Thyroid gland (tissue), 4 donors: Measurements from ENCODE around the gene DPYSL4. TPM values are rescaled to one million over a fixed set of nuclear protein-coding genes. Genes with fewer than 3 reads are reported as not detected.
A peak's percentile ranks its signal among the peaks of the same experiment; 100 is the strongest.

ENCODE experiments used
- DNase-seq, 2 donors: peaks; one replicate each; pipeline ENCODE4 v3.0.0-alpha.2; 2019
- H3K27ac ChIP-seq, 3 donors: fragments of 200-600 bp; sonication (generic); 1 replicate in 2 of 3; 2 replicates in 1 of 3; pipeline ENCODE4 v1.5.1; 2016 to 2019; ENCODE audit warnings: mild to moderate bottlenecking in 1 of 3, moderate library complexity in 1 of 3
- H3K27me3 ChIP-seq: fragments of 200-600 bp; sonication (generic); one replicate; pipeline ENCODE4 v1.5.1; 2019
- H3K36me3 ChIP-seq, 2 donors: fragments of 200-600 bp; sonication (generic); one replicate each; pipeline ENCODE4 v1.5.1; 2016 to 2019
- H3K4me1 ChIP-seq, 2 donors: fragments of 200-600 bp; sonication (generic); one replicate each; pipeline ENCODE4 v1.5.1; 2017 to 2019
- H3K4me3 ChIP-seq, 3 donors: fragments of 200-600 bp; sonication (generic); replicated peaks in 1 of 3; 1 replicate in 2 of 3; 2 replicates in 1 of 3; pipeline ENCODE4 v1.5.1; 2016; ENCODE audit warnings: mild to moderate bottlenecking in 1 of 3
- H3K9me3 ChIP-seq: fragments of 200-600 bp; sonication (generic); one replicate; pipeline ENCODE4 v1.5.1; 2017
- POLR2A ChIP-seq, 2 donors: fragments of 450-650 bp; IDR thresholded peaks; one replicate each; pipeline ENCODE4 v1.6.1; 2017; ENCODE audit warnings: antibody characterized with exemption in 2 of 2, mild to moderate bottlenecking in 2 of 2, moderate library complexity in 1 of 2
- WGBS, 2 donors: methylation state at CpG; one replicate each; pipeline ENCODE4 v1.1.5; 2017; 5-methylcytosine and 5-hydroxymethylcytosine counted together
- intact Hi-C: fragments of 100-400 bp; cut with DNase I; formaldehyde crosslinking; loops from one replicate; pipeline ENCODE4 v1.15.1; 2023
- total RNA-seq, 4 donors: library from RNA; depleted of rRNA; stranded (reverse); fragments of >200 nt; gene quantifications; one replicate each; pipeline ENCODE4 v1.2.3, GENCODE V29; 2016
- TF ChIP-seq, protein P1 (sequence below), 6 experiments: fragments of 200-600 bp in 3 of 6; fragments of 450-650 bp in 3 of 6; sonication (generic) in 3 of 6; IDR thresholded peaks; one replicate each; pipeline ENCODE4 v1.5.1; 2016 to 2019; ENCODE audit warnings: antibody characterized with exemption in 6 of 6, mild to moderate bottlenecking in 2 of 6, inconsistent platforms in 1 of 6, moderate library complexity in 1 of 6

The DPYSL4 gene
- total RNA-seq, 4 donors from 2014 or later: 0.54 to 1.5 (median 0.81) TPM

DNA sequence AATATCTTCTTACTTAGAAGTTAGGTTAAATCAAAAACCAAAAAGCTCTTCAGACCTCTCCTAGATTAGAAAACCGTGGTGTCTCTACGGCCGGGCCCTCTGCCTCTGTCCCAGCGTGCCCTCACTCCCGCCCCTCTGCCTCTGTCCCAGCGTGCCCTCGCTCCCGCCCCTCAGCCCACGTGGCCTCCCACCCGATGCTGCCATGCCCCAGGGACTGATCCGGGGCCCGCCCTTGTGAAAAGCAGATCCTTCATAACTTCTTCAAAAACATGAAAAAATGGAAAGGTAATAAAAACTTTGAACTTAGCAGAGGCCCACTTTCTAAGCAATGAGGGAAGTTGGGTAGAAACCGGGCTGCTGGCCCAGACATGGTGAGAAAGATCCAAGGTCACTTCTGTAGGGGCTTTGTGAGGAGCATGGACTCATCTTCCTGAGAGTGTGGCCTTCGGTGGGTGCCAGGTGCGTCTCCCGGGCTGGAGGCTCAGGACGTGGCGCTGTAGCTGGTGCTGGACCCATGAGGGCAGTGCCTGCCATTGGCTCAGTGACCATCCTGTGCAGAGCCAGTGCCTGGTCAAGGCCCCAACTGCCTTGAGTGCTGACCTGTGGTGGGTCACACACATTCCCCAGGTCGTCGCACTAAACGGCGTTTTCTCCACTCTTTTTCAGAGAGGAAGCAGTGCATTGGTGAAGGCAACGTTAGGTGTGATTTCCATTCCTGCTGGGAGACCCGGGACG is 4.9 kb upstream of the DPYSL4 start:
- H3K36me3 ChIP-seq: no peaks in the 10 kb centered on the region
- no peak overlapping the region for H3K27ac ChIP-seq
- no peak for DNase-seq
- 72% methylated on average over 23 to 25 of the region's 25 CpGs for WGBS, 2 donors
- TF ChIP-seq, protein P1, sequence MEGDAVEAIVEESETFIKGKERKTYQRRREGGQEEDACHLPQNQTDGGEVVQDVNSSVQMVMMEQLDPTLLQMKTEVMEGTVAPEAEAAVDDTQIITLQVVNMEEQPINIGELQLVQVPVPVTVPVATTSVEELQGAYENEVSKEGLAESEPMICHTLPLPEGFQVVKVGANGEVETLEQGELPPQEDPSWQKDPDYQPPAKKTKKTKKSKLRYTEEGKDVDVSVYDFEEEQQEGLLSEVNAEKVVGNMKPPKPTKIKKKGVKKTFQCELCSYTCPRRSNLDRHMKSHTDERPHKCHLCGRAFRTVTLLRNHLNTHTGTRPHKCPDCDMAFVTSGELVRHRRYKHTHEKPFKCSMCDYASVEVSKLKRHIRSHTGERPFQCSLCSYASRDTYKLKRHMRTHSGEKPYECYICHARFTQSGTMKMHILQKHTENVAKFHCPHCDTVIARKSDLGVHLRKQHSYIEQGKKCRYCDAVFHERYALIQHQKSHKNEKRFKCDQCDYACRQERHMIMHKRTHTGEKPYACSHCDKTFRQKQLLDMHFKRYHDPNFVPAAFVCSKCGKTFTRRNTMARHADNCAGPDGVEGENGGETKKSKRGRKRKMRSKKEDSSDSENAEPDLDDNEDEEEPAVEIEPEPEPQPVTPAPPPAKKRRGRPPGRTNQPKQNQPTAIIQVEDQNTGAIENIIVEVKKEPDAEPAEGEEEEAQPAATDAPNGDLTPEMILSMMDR (IDR thresholded peaks at IDR 0.05): no peak
- no peak for TF ChIP-seq POLR2A (IDR thresholded peaks at IDR 0.05)
- peaks cover 10 to 14% of the 10 kb centered on the region in 2 donors for H3K4me1 ChIP-seq
- H3K27me3 ChIP-seq: peaks cover 7% of the 10 kb centered on the region
- no peak overlapping the region for H3K4me3 ChIP-seq
- intact Hi-C loops: no loop called here
- no peaks in the 10 kb centered on the region for H3K9me3 ChIP-seq

DNA sequence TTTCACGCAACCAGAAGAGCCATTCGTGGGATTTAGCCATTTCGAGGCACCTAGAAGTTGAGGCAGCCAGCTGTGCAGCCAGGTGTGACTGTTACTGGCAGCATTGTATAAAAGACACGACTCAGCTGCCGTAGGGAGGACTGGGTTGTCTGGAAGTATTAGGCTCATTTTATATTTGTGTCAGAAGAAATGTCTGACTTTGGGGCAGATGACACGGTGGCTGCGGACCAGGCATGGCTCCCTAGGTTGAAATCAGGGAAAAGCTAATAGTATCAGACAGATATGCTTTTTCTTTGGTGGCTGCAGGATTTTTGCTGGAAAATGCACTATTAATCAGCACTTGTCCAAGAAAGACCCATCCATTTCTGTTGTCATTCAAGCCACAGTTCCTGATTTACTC is 4.2 kb upstream of the DPYSL4 start:
- no peak overlapping the region for H3K4me3 ChIP-seq
- H3K36me3 ChIP-seq: no peaks in the 10 kb centered on the region
- H3K9me3 ChIP-seq: no peaks in the 10 kb centered on the region
- intact Hi-C loops: no loop called here
- TF ChIP-seq POLR2A (IDR thresholded peaks at IDR 0.05): no peak
- TF ChIP-seq, protein P1 (IDR thresholded peaks at IDR 0.05): no peak
- H3K4me1 ChIP-seq: peaks cover 10 to 21% of the 10 kb centered on the region in 2 donors
- WGBS, 2 donors: 59 to 63% methylated on average over 7 of the region's 7 CpGs
- H3K27me3 ChIP-seq: peaks cover 7% of the 10 kb centered on the region
- no peak overlapping the region for H3K27ac ChIP-seq
- no peak for DNase-seq

DNA sequence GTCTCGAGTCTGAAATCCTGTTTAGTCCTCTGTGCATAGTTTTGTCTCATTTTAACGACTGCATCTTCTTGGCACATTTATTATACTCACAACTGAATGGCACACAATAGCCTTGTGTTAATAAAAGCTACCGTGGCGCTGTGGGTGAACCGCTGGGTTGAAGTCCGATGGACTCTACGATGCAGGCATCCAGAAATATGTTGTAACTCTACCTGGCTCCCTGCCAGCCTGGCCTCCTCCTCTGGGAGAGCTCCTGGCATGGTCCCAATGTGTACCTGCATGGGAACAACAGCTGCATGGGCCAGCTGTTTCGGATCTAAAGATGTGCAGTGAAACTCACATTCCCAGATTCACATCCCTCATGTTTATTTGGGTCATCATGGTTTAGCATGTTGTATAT is 3.7 kb upstream of the DPYSL4 start:
- Histone ChIP-seq H3K36me3 (no peaks in the 10 kb centered on the region), H3K4me1 (peaks cover 10 to 26% of the 10 kb centered on the region in 2 donors), H3K27ac (no peak overlapping the region), H3K9me3 (no peaks in the 10 kb centered on the region), H3K4me3 (no peak overlapping the region), H3K27me3 (peaks cover 7% of the 10 kb centered on the region)
- no peak for TF ChIP-seq POLR2A (IDR thresholded peaks at IDR 0.05)
- TF ChIP-seq, protein P1 (IDR thresholded peaks at IDR 0.05): no peak
- 46 to 59% methylated on average over 8 of the region's 8 CpGs for WGBS, 2 donors
- intact Hi-C loops: no loop called here
- DNase-seq: peak; percentile 35 to 39

DNA sequence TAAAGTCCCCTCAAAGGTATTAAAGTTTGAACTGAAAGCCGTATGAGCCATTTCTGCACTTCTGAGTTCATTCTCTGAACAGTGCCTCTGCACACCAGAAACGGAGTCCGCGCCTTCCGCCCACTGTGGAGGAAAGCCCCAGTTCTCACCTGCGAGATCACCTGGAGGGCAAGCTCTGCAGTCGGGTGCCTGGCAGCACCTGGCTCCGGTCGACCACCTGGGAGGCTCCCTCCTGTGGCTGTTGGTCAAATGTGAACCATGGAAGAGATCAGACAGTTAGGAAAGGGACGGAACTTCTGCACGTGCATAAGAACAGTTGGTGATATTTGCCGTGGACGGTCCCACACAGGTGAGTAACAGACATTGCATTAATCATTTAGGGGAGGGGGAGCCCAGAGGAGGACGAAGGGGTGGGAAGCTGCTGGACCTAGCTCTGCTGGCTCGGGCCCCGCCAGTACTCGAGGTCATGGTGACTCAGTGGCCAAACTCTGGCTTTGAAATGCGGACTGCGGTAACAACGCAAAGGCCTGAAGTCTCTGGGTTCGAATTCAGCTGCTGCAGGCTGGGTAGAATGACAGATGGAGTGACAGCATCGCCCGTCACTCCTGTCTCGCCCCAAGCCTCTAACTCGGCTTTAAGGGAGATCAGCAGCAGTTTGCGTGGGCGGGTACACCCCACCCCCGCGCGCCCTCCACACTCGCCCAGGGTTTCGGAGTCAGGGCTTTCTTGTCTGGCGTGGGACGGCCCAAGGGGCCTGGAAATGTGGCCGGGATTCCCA is 1.7 kb upstream of the DPYSL4 start:
- 39 to 42% methylated on average over 26 to 32 of the region's 35 CpGs for WGBS, 2 donors
- DNase-seq: no peak
- TF ChIP-seq POLR2A (IDR thresholded peaks at IDR 0.05): no peak
- TF ChIP-seq, protein P1 (IDR thresholded peaks at IDR 0.05): no peak
- Histone ChIP-seq H3K27ac (no peak overlapping the region), H3K4me1 (peaks cover 10 to 29% of the 10 kb centered on the region in 2 donors), H3K27me3 (peaks cover 7% of the 10 kb centered on the region), H3K9me3 (no peaks in the 10 kb centered on the region), H3K4me3 (no peak overlapping the region), H3K36me3 (no peaks in the 10 kb centered on the region)
- intact Hi-C loops: no loop called here
